Osteoblast (primary cell): Measurements from ENCODE around the gene B2M. TPM values are rescaled to one million over a fixed set of nuclear protein-coding genes. Genes with fewer than 3 reads are reported as not detected.

Source experiments
- DNase-seq: peaks from one replicate; pipeline ENCODE4 v3.0.0; 2011; ENCODE audit warnings: low spot score, mixed read lengths; ENCODE audit not compliant: insufficient read length; ENCODE audit errors: missing footprints
- H2AFZ ChIP-seq: 2 replicates; pipeline ENCODE4 v1.6.0; 2011; ENCODE audit warnings: mild to moderate bottlenecking, low read length
- H3K27ac ChIP-seq: 2 replicates; pipeline ENCODE4 v1.5.1; 2011; ENCODE audit warnings: mild to moderate bottlenecking, low read depth, low read length, moderate library complexity
- H3K27me3 ChIP-seq: 2 replicates; pipeline ENCODE4 v1.6.0; 2012; ENCODE audit warnings: mild to moderate bottlenecking, control low read depth, inconsistent platforms, low read length, moderate library complexity; ENCODE audit not compliant: insufficient read depth
- H3K36me3 ChIP-seq: 2 replicates; pipeline ENCODE4 v1.5.1; 2011; ENCODE audit warnings: mild to moderate bottlenecking, low read length, control low read depth, moderate library complexity; ENCODE audit not compliant: insufficient read depth
- H3K4me1 ChIP-seq: 2 replicates; pipeline ENCODE4 v1.5.1; 2011; ENCODE audit warnings: mild to moderate bottlenecking, low read length, control low read depth, moderate library complexity; ENCODE audit not compliant: insufficient read depth
- H3K4me2 ChIP-seq: 2 replicates; pipeline ENCODE4 v1.6.0; 2011; ENCODE audit warnings: mild to moderate bottlenecking, low read length; ENCODE audit not compliant: insufficient read depth
- H3K4me3 ChIP-seq: fragments of 200-600 bp; sonication (generic); 3 replicates; pipeline ENCODE4 v1.5.1; 2012; ENCODE audit warnings: mild to moderate bottlenecking, low read length, inconsistent platforms; ENCODE audit not compliant: insufficient read depth
- H3K79me2 ChIP-seq: 2 replicates; pipeline ENCODE4 v1.6.0; 2012; ENCODE audit warnings: mild to moderate bottlenecking, low read length, control low read depth, inconsistent platforms; ENCODE audit not compliant: insufficient read depth
- H3K9me3 ChIP-seq: 2 replicates; pipeline ENCODE4 v1.5.1; 2011; ENCODE audit warnings: low read depth, low read length, control low read depth
- H4K20me1 ChIP-seq: 2 replicates; pipeline ENCODE4 v1.6.0; 2012; ENCODE audit warnings: mild to moderate bottlenecking, low read length, control low read depth; ENCODE audit not compliant: insufficient read depth
- CTCF ChIP-seq: IDR thresholded peaks from 2 replicates; pipeline ENCODE4 v1.5.1; 2011; ENCODE audit warnings: mild to moderate bottlenecking, low read depth, low read length, moderate library complexity; ENCODE audit errors: extremely low read depth
- total RNA-seq: library from RNA; depleted of rRNA; stranded (reverse); fragments of >200 nt; gene quantifications from 2 replicates; pipeline ENCODE4 v1.2.3, GENCODE V29; 2012

B2M gene
- total RNA-seq, 1 donor, result 4,170 TPM

GRCh38 chr15:44720460-44721176 is 9.3 kb downstream of the B2M start:
- H4K20me1 ChIP-seq, result peaks cover 12% of the 10 kb centered on the region

GRCh38 chr15:44722011-44722410 is 10.7 kb downstream of the B2M start:
- Histone ChIP-seq H3K27ac (no peak overlapping the region), H3K27me3 (no peaks in the 10 kb centered on the region), H3K4me2 (no peak overlapping the region), H3K9me3 (no peaks in the 10 kb centered on the region), H3K36me3 (peaks cover 20% of the 10 kb centered on the region), H2AFZ (peak overlapping the region; percentile 20), H3K79me2 (no peaks in the 10 kb centered on the region), H3K4me3 (no peak overlapping the region), H3K4me1 (peaks cover 11% of the 10 kb centered on the region), H4K20me1 (no peaks in the 10 kb centered on the region)
- no peak for TF ChIP-seq CTCF
- no peak for DNase-seq

More at GRCh38 chr15:44720460-44721176, 9.3 kb downstream of the B2M start:
- H3K27ac ChIP-seq, result no peak overlapping the region
- no peaks in the 10 kb centered on the region for H3K27me3 ChIP-seq
- peak; percentile 41 for DNase-seq
- H3K9me3 ChIP-seq, result no peaks in the 10 kb centered on the region
- H3K79me2 ChIP-seq, result peaks cover 4% of the 10 kb centered on the region
- H3K4me1 ChIP-seq, result no peaks in the 10 kb centered on the region
- peaks cover 34% of the 10 kb centered on the region for H3K36me3 ChIP-seq
- H3K4me2 ChIP-seq, result no peak overlapping the region
- H2AFZ ChIP-seq, result no peak overlapping the region
- no peak for TF ChIP-seq CTCF
- H3K4me3 ChIP-seq, result no peak overlapping the region

- TF ChIP-seq CTCF, result no peak
- DNase-seq, result no peak
- H3K4me3 ChIP-seq, result no peak overlapping the region
- no peaks in the 10 kb centered on the region for H4K20me1 ChIP-seq
- peaks cover 9% of the 10 kb centered on the region for H3K79me2 ChIP-seq
- H3K27ac ChIP-seq, result peak overlapping the region; percentile 69
- H2AFZ ChIP-seq, result peak overlapping the region; percentile 42
- peak overlapping the region; percentile 53 for H3K4me2 ChIP-seq
- peaks cover 27% of the 10 kb centered on the region for H3K4me1 ChIP-seq
- no peaks in the 10 kb centered on the region for H3K36me3 ChIP-seq
- H3K9me3 ChIP-seq, result no peaks in the 10 kb centered on the region
- H3K27me3 ChIP-seq, result no peaks in the 10 kb centered on the region
These were observed 14.8 kb downstream of the B2M start for GRCh38 chr15:44726136-44726535.

- DNase-seq, result peak; percentile 88
- Histone ChIP-seq H3K79me2 (peaks cover 9% of the 10 kb centered on the region), H3K9me3 (no peaks in the 10 kb centered on the region), H3K27me3 (no peaks in the 10 kb centered on the region), H3K4me2 (peak overlapping the region; percentile 53), H3K27ac (peak overlapping the region; percentile 69), H3K4me1 (peaks cover 27% of the 10 kb centered on the region), H2AFZ (peak overlapping the region; percentile 42), H3K36me3 (no peaks in the 10 kb centered on the region), H4K20me1 (no peaks in the 10 kb centered on the region), H3K4me3 (no peak overlapping the region)
- TF ChIP-seq CTCF, result no peak
These were observed 15.5 kb downstream of the B2M start for GRCh38 chr15:44726568-44727484.
